ENCODE measurements around the gene INPP5K. TPM values are rescaled to one million over a fixed set of nuclear protein-coding genes. Genes with fewer than 3 reads are reported as not detected.

The INPP5K gene
- total and polyA plus RNA-seq, 9 donors, result 23.0 to 39.1 (median 28.3) TPM

GRCh38 chr17:1467898-1468492, 48.4 kb downstream of the INPP5K start:
- intact Hi-C loops (cut with DNase I), result loop anchor here in 1 of 4 donors (2.0 to 5.0 kb wide), 2 partner anchors 41 to 276 kb away; no protein-coding TSS in a partner anchor
- Histone ChIP-seq H3K4me1 (ENCODE audit: insufficient read depth) (no peaks in the 10 kb centered on the region), H3K4me3 (no peak overlapping the region), H3K27me3 (no peaks in the 10 kb centered on the region), H3K9me3 (no peaks in the 10 kb centered on the region), H3K27ac (no peak overlapping the region), H3K36me3 (no peaks in the 10 kb centered on the region)
- DNase-seq, result peak in 1 of 5 donors; percentile 43
- 73 to 77% (median 76%) methylated on average over 20 to 21 of the region's 21 CpGs for WGBS, 3 donors
- TF ChIP-seq CTCF (IDR thresholded peaks at IDR 0.05) (no peak), EP300 (IDR thresholded peaks at IDR 0.05) (no peak), POLR2A (IDR thresholded peaks at IDR 0.05) (no peak)

- TF ChIP-seq CTCF (IDR thresholded peaks at IDR 0.05) (no peak), POLR2A (IDR thresholded peaks at IDR 0.05) (no peak), EP300 (IDR thresholded peaks at IDR 0.05) (no peak)
- Histone ChIP-seq H3K27ac (no peak overlapping the region), H3K4me1 (ENCODE audit: insufficient read depth) (no peaks in the 10 kb centered on the region), H3K27me3 (no peaks in the 10 kb centered on the region), H3K36me3 (no peaks in the 10 kb centered on the region), H3K9me3 (no peaks in the 10 kb centered on the region), H3K4me3 (no peak overlapping the region)
- intact Hi-C loops (cut with DNase I), result loop anchor here in 1 of 4 donors (2.0 to 5.0 kb wide), 2 partner anchors 42 to 275 kb away; no protein-coding TSS in a partner anchor
- DNase-seq, result no peak
- 88 to 89% (median 89%) methylated on average over 13 to 16 of the region's 16 CpGs for WGBS, 3 donors
Observed at GRCh38 chr17:1467258-1467657, 49.2 kb downstream of the INPP5K start.

GRCh38 chr17:1464186-1464585, 52.2 kb downstream of the INPP5K start:
- H3K4me1 ChIP-seq (ENCODE audit: insufficient read depth), result no peaks in the 10 kb centered on the region
- intact Hi-C loops (cut with DNase I), result no loop called here
- H3K27ac ChIP-seq, result no peak overlapping the region
- WGBS, 3 donors, result 76 to 84% (median 80%) methylated on average over 7 to 8 of the region's 8 CpGs
- no peaks in the 10 kb centered on the region for H3K36me3 ChIP-seq
- H3K27me3 ChIP-seq, result no peaks in the 10 kb centered on the region
- TF ChIP-seq EP300 (IDR thresholded peaks at IDR 0.05) (no peak), POLR2A (IDR thresholded peaks at IDR 0.05) (no peak), CTCF (IDR thresholded peaks at IDR 0.05) (no peak)
- peak in 1 of 5 donors; percentile 32 for DNase-seq
- H3K4me3 ChIP-seq, result no peak overlapping the region
- no peaks in the 10 kb centered on the region for H3K9me3 ChIP-seq

- DNase-seq, result peak in 1 of 5 donors; percentile 35
- H3K36me3 ChIP-seq, result no peaks in the 10 kb centered on the region
- no peak overlapping the region for H3K4me3 ChIP-seq
- no peaks in the 10 kb centered on the region for H3K9me3 ChIP-seq
- intact Hi-C loops (cut with DNase I), result no loop called here
- no peak for TF ChIP-seq EP300 (IDR thresholded peaks at IDR 0.05)
- TF ChIP-seq CTCF (IDR thresholded peaks at IDR 0.05), result no peak
- TF ChIP-seq POLR2A (IDR thresholded peaks at IDR 0.05), result no peak
- H3K27ac ChIP-seq, result no peak overlapping the region
- no peaks in the 10 kb centered on the region for H3K27me3 ChIP-seq
- no peaks in the 10 kb centered on the region for H3K4me1 ChIP-seq (ENCODE audit: insufficient read depth)
- WGBS, 3 donors, result 64 to 76% (median 72%) methylated on average over 33 of the region's 33 CpGs
Observed at GRCh38 chr17:1462164-1463112, 54.0 kb downstream of the INPP5K start.
